GM12878 (cell line): Measurements from ENCODE around the gene WSCD2. TPM values are rescaled to one million over a fixed set of nuclear protein-coding genes. Genes with fewer than 3 reads are reported as not detected.

ENCODE experiments used
- ATAC-seq: fragments of 200-7000 bp; cut with Tn5 transposase; 3 replicates; pipeline ENCODE4 v1.9.1; 2020; ENCODE audit warnings: mild to moderate bottlenecking, moderate library complexity
- BruUV-seq: library from RNA; stranded (reverse); fragments of 400-500 nt; replicated peaks from 2 replicates; lab custom pipeline; 2021; lab: Mats Ljungman, UMichigan
- CTCF ChIA-PET: fragments of 300-600 bp; sonication (Branson Sonifier 250); formaldehyde crosslinking; extraction: SDS; loops from one replicate; lab custom pipeline; 2021; ENCODE audit warnings: inconsistent platforms; lab: Yijun Ruan, JAX
- POLR2A ChIA-PET: fragments of 350-600 bp; formaldehyde crosslinking; extraction: SDS; loops from one replicate; lab custom pipeline; 2021; ENCODE audit warnings: inconsistent platforms; lab: Charles Lee
- RAD21 ChIA-PET: fragments of 300-600 bp; sonication (Branson Sonifier 250); formaldehyde crosslinking; loops from one replicate; lab custom pipeline; 2023; ENCODE audit warnings: antibody characterized with exemption; ENCODE audit not compliant: unreplicated experiment; lab: Charles Lee
- SMC1A ChIA-PET: fragments of 300-600 bp; sonication (Branson Sonifier 250); formaldehyde crosslinking; loops from one replicate; lab custom pipeline; 2023; ENCODE audit not compliant: unreplicated experiment, uncharacterized antibody; lab: Charles Lee
- DNase-seq: peaks from one replicate; pipeline ENCODE4 v3.0.0-alpha.2; 2011; ENCODE audit warnings: low read depth, low spot score
- FAIRE-seq: peaks from 3 replicates; lab custom pipeline; 2011; peaks lifted over from hg19 to GRCh38; lab: Jason Lieb, UNC
- H2AFZ ChIP-seq: 2 replicates; pipeline ENCODE4 v1.6.0; 2011; ENCODE audit warnings: low read depth, low read length, control low read depth; ENCODE audit not compliant: control insufficient read depth
- H3K27ac ChIP-seq: 2 replicates; pipeline ENCODE4 v1.5.1; 2011; ENCODE audit warnings: control low read depth; ENCODE audit not compliant: control insufficient read depth, insufficient read depth
- H3K27me3 ChIP-seq, 2 experiments: replicated peaks in 1 of 2; 2 replicates each; pipeline versions ENCODE4 v1.6.0 to v1.6.1; 2011; ENCODE audit warnings: low read length in 1 of 2; ENCODE audit not compliant: control insufficient read depth in 2 of 2, insufficient read depth in 2 of 2
- H3K36me3 ChIP-seq, 2 experiments: 2 replicates each; pipeline ENCODE4 v1.5.1; 2011; ENCODE audit warnings: low read length in 1 of 2; ENCODE audit not compliant: control insufficient read depth in 2 of 2, insufficient read depth in 2 of 2
- H3K4me1 ChIP-seq: 2 replicates; pipeline ENCODE4 v1.6.1; 2011; ENCODE audit warnings: mild to moderate bottlenecking, low read length, moderate library complexity, mixed read lengths; ENCODE audit not compliant: control insufficient read depth, insufficient read depth
- H3K4me2 ChIP-seq: 2 replicates; pipeline ENCODE4 v1.6.0; 2011; ENCODE audit warnings: control low read depth; ENCODE audit not compliant: control insufficient read depth, insufficient read depth
- H3K4me3 ChIP-seq: fragments of 200-600 bp; sonication (generic); 2 replicates; pipeline ENCODE4 v1.5.1; 2016
- H3K79me2 ChIP-seq: 2 replicates; pipeline ENCODE4 v1.6.0; 2011; ENCODE audit warnings: low read length; ENCODE audit not compliant: control insufficient read depth, insufficient read depth
- H3K9ac ChIP-seq: 2 replicates; pipeline ENCODE4 v1.8.0; 2011; ENCODE audit warnings: low read length, control low read depth, mixed read lengths; ENCODE audit not compliant: control insufficient read depth, insufficient read depth
- H3K9me3 ChIP-seq: replicated peaks from 3 replicates; pipeline ENCODE4 v1.5.1; 2011; ENCODE audit warnings: mild to moderate bottlenecking, low read length; ENCODE audit not compliant: control insufficient read depth, insufficient read depth
- H4K20me1 ChIP-seq: 2 replicates; pipeline ENCODE4 v1.6.0; 2011; ENCODE audit not compliant: control insufficient read depth, insufficient read depth
- ATF2 ChIP-seq: IDR thresholded peaks from 2 replicates; pipeline ENCODE4 v1.6.1; 2012; ENCODE audit warnings: low read length, inconsistent platforms
- CEBPZ ChIP-seq: fragments of 150-350 bp; IDR thresholded peaks from 2 replicates; pipeline ENCODE4 v1.6.1; 2016; ENCODE audit warnings: low read depth, low read length
- IKZF2 ChIP-seq, 2 experiments: fragments of 450-650 bp; IDR thresholded peaks; 2 replicates each; pipeline ENCODE4 v1.6.1; 2017; ENCODE audit warnings: mild to moderate bottlenecking in 2 of 2, moderate library complexity in 2 of 2
- MLLT1 ChIP-seq: fragments of 450-650 bp; IDR thresholded peaks from 2 replicates; pipeline ENCODE4 v1.6.1; 2016; ENCODE audit warnings: mild to moderate bottlenecking
- MXI1 ChIP-seq: fragments of 150-350 bp; IDR thresholded peaks from 2 replicates; pipeline ENCODE4 v1.6.1; 2011; ENCODE audit warnings: low read depth, mild to moderate bottlenecking, inconsistent platforms, low read length, improper control_type of control experiment
- NR2F1 ChIP-seq: fragments of 450-650 bp; conservative IDR thresholded peaks from 2 replicates; pipeline ENCODE4 v1.6.1; 2017; ENCODE audit warnings: mild to moderate bottlenecking
- PAX8 ChIP-seq: fragments of 450-650 bp; IDR thresholded peaks from 2 replicates; pipeline ENCODE4 v1.6.1; 2017; ENCODE audit warnings: mild to moderate bottlenecking, moderate library complexity
- POLR2AphosphoS5 ChIP-seq: IDR thresholded peaks from 2 replicates; pipeline ENCODE4 v1.6.1; 2011; ENCODE audit warnings: mild to moderate bottlenecking, low read length, inconsistent platforms
- POU2F2 ChIP-seq: IDR thresholded peaks from 3 replicates; pipeline ENCODE4 v1.6.1; 2011; ENCODE audit warnings: low read depth, mild to moderate bottlenecking, low read length, borderline replicate concordance
- RAD21 ChIP-seq: IDR thresholded peaks from 2 replicates; pipeline ENCODE4 v1.6.1; 2011; ENCODE audit warnings: mild to moderate bottlenecking, low read depth, low read length, moderate library complexity; ENCODE audit not compliant: insufficient read depth
- RB1 ChIP-seq: fragments of 450-650 bp; formaldehyde crosslinking; IDR thresholded peaks from 2 replicates; pipeline ENCODE4 v1.6.1; 2017; ENCODE audit warnings: mild to moderate bottlenecking, borderline replicate concordance
- RUNX3 ChIP-seq: IDR thresholded peaks from 2 replicates; pipeline ENCODE4 v1.6.1; 2012; ENCODE audit warnings: low read length, inconsistent platforms
- SIN3A ChIP-seq: IDR thresholded peaks from 2 replicates; pipeline ENCODE4 v1.6.1; 2012; ENCODE audit warnings: low read depth, low read length, improper control_type of control experiment
- SMAD1 ChIP-seq: fragments of 450-650 bp; IDR thresholded peaks from 2 replicates; pipeline ENCODE4 v1.6.1; 2018; ENCODE audit warnings: mild to moderate bottlenecking, low read depth; ENCODE audit not compliant: partially characterized antibody
- SP1 ChIP-seq: IDR thresholded peaks from one replicate; pipeline ENCODE4 v1.6.1; 2011; ENCODE audit warnings: low read depth, low read length
- TAF1 ChIP-seq: IDR thresholded peaks from 2 replicates; pipeline ENCODE4 v1.6.1; 2011; ENCODE audit warnings: mild to moderate bottlenecking, low read depth, low read length, borderline replicate concordance
- TCF3 ChIP-seq: IDR thresholded peaks from 2 replicates; pipeline ENCODE4 v1.6.1; 2012; ENCODE audit warnings: low read depth, mild to moderate bottlenecking, low read length, borderline replicate concordance; ENCODE audit not compliant: insufficient read depth
- WGBS: methylation state at CpG from one replicate; pipeline ENCODE4 v1.1.6; 2016; ENCODE audit warnings: low lambda C conversion rate; ENCODE audit not compliant: insufficient replicate concordance, insufficient coverage; ENCODE audit errors: missing lambda C conversion rate; 5-methylcytosine and 5-hydroxymethylcytosine counted together
- in situ Hi-C: fragments of 300-500 bp; cut with MboI; formaldehyde crosslinking; loops from 9 replicates; pipeline ENCODE4 v1.14.3; 2018; ENCODE audit warnings: mixed read lengths
- intact Hi-C: fragments of 100-400 bp; cut with micrococcal nuclease; formaldehyde crosslinking; loops from one replicate; pipeline ENCODE4 v1.14.2; 2022; ENCODE audit not compliant: unreplicated experiment
- polyA plus RNA-seq, 11 experiments: library from polyadenylated mRNA; depleted of rRNA in 4 of 11; unstranded in 6 of 11; stranded (reverse) in 5 of 11; fragments of >200 nt; fragmentation: Nextera tagmentation in 4 of 11; fragmentation: Illumina TruSeq in 1 of 11; extraction: Ambion mirVana in 4 of 11; extraction: Trizol in 1 of 11; gene quantifications; 1 replicate in 1 of 11; 2 replicates in 10 of 11; pipeline versions ENCODE4 v1.2.1 to v1.2.3, GENCODE V29; 2011 to 2016; ENCODE audit warnings: inconsistent platforms in 2 of 11, missing spikeins in 2 of 11, low read depth in 1 of 11
- total RNA-seq, 4 experiments: library from RNA; depleted of rRNA in 3 of 4; stranded (reverse); fragments of >200 nt in 3 of 4; fragmentation: Illumina TruSeq in 1 of 4; extraction: Trizol in 1 of 4; gene quantifications; 2 replicates each; pipeline versions ENCODE4 v1.2.1 to v1.2.3, GENCODE V29; 2013 to 2021

WSCD2 gene
- total and polyA plus RNA-seq, 10 of the 15 experiments (the other 5 are each of a cell fraction or from before 2014, with no cell fraction given) = 0.41 TPM; not detected in 9

- TF ChIP-seq PAX8 (no peak), POLR2AphosphoS5 (no peak), RAD21 (no peak), SIN3A (no peak), MLLT1 (no peak), RB1 (no peak), SMAD1 (no peak), TCF3 (no peak), ATF2 (no peak)
These were observed 12.4 kb upstream of the WSCD2 start (continued) for GRCh38 chr12:108116699-108117098.

GRCh38 chr12:108117163-108117849, 11.8 kb upstream of the WSCD2 start:
- intact Hi-C loops = no loop called here
- H3K4me1 ChIP-seq = peaks cover 6% of the 10 kb centered on the region; the same call in 1 of the 2 replicates
- SMC1A ChIA-PET = no interaction called here
- in situ Hi-C loops = no loop called here
- H2AFZ ChIP-seq = no peak overlapping the region
- BruUV-seq = no TSS peak
- POLR2A ChIA-PET = no interaction called here
- RAD21 ChIA-PET = no interaction called here
- no peak overlapping the region for H3K4me2 ChIP-seq
- H3K9ac ChIP-seq = no peak overlapping the region
- ATAC-seq (no peak; the same call in 2 of the 3 replicates), FAIRE-seq (no peak), DNase-seq (no peak)
- H3K27me3 ChIP-seq = no peaks in the 10 kb centered on the region
- H3K27ac ChIP-seq = no peak overlapping the region
- H3K9me3 ChIP-seq = no peaks in the 10 kb centered on the region
- no peaks in the 10 kb centered on the region for H4K20me1 ChIP-seq
- CTCF ChIA-PET = no interaction called here
- H3K79me2 ChIP-seq = no peaks in the 10 kb centered on the region
- H3K4me3 ChIP-seq = no peak overlapping the region
- H3K36me3 ChIP-seq = no peaks in the 10 kb centered on the region
- no peak for TF ChIP-seq MXI1
- no peak for TF ChIP-seq IKZF2 (IDR thresholded peaks at IDR 0.05)
- no peak for TF ChIP-seq RB1
- TF ChIP-seq SP1 = no peak
- no peak for TF ChIP-seq RUNX3
- TF ChIP-seq CEBPZ = no peak
- no peak for TF ChIP-seq NR2F1
- TF ChIP-seq POU2F2 = no peak
- TF ChIP-seq TAF1 = no peak
- WGBS = 35% methylated on average over 6 of the region's 6 CpGs
